K562 (cell line): ENCODE results near the gene ZFPM1. TPM values are rescaled to one million over a fixed set of nuclear protein-coding genes. Genes with fewer than 3 reads are reported as not detected.

Experiments used
- CBFA2T3 ChIP-seq: fragments of 450-650 bp; IDR thresholded peaks from 2 replicates; pipeline ENCODE4 v1.6.1; 2017
- E2F4 ChIP-seq: sonication (generic); formaldehyde crosslinking; IDR thresholded peaks from 2 replicates; pipeline ENCODE4 v1.8.0; 2022; ENCODE audit warnings: mild to moderate bottlenecking, low read depth, missing genetic modification reagents
- ETV1 ChIP-seq: fragments of 450-650 bp; conservative IDR thresholded peaks from 2 replicates; pipeline ENCODE4 v1.6.1; 2016; ENCODE audit warnings: missing genetic modification characterization, control low read depth, low read depth, missing compliant biosample characterization
- SMARCE1 ChIP-seq: fragments of 450-650 bp; IDR thresholded peaks from 2 replicates; pipeline ENCODE4 v1.7.1; 2016; ENCODE audit warnings: mild to moderate bottlenecking
- SOX6 ChIP-seq: fragments of 450-650 bp; IDR thresholded peaks from 2 replicates; pipeline ENCODE4 v1.6.1; 2014; ENCODE audit warnings: mild to moderate bottlenecking
- STAG1 ChIP-seq: sonication (generic); formaldehyde crosslinking; IDR thresholded peaks from 2 replicates; pipeline ENCODE4 v1.5.0; 2020; ENCODE audit warnings: missing genetic modification reagents, borderline replicate concordance
- ZNF318 ChIP-seq, 2 experiments: fragments of 450-650 bp; IDR thresholded peaks; 2 replicates each; pipeline ENCODE4 v1.6.1; 2016; ENCODE audit warnings: mild to moderate bottlenecking in 2 of 2, borderline replicate concordance in 1 of 2, low read depth in 1 of 2, moderate library complexity in 1 of 2
- polyA plus RNA-seq, 8 experiments: library from polyadenylated mRNA; depleted of rRNA in 4 of 8; stranded (reverse) in 5 of 8; unstranded in 3 of 8; fragments of >200 nt; fragmentation: Nextera tagmentation in 2 of 8; fragmentation: Illumina TruSeq in 1 of 8; extraction: Ambion mirVana in 2 of 8; extraction: Trizol in 1 of 8; gene quantifications; 2 replicates each; pipeline versions ENCODE4 v1.2.1 to v1.2.3, GENCODE V29; 2011 to 2014; ENCODE audit warnings: inconsistent platforms in 1 of 8, missing spikeins in 1 of 8
- total RNA-seq, 7 experiments: library from RNA; depleted of rRNA in 6 of 7; stranded (reverse); fragments of >200 nt in 6 of 7; fragmentation: Illumina TruSeq in 2 of 7; extraction: Trizol in 2 of 7; gene quantifications; 2 replicates each; pipeline versions ENCODE4 v1.2.1 to v1.2.3, GENCODE V29; 2011 to 2021; ENCODE audit warnings: low replicate concordance in 1 of 7
- TF ChIP-seq, protein P1 (sequence below): sonication (generic); formaldehyde crosslinking; IDR thresholded peaks from 2 replicates; pipeline ENCODE4 v1.8.0; 2023; ENCODE audit warnings: missing genetic modification reagents, mild to moderate bottlenecking, borderline replicate concordance
- TF ChIP-seq, protein P2 (sequence below): sonication (generic); formaldehyde crosslinking; IDR thresholded peaks from 2 replicates; pipeline ENCODE4 v1.8.0; 2022; ENCODE audit warnings: missing genetic modification reagents, mild to moderate bottlenecking, borderline replicate concordance

Gene ZFPM1
- total and polyA plus RNA-seq, 9 of the 15 experiments (the other 6 are each of a cell fraction or from before 2014, with no cell fraction given), result 0.03 to 35.9 (median 1.4) TPM

GRCh38 chr16:88451586-88452481 lies 1.2 kb upstream of the ZFPM1 start (continued):
- TF ChIP-seq, protein P1, sequence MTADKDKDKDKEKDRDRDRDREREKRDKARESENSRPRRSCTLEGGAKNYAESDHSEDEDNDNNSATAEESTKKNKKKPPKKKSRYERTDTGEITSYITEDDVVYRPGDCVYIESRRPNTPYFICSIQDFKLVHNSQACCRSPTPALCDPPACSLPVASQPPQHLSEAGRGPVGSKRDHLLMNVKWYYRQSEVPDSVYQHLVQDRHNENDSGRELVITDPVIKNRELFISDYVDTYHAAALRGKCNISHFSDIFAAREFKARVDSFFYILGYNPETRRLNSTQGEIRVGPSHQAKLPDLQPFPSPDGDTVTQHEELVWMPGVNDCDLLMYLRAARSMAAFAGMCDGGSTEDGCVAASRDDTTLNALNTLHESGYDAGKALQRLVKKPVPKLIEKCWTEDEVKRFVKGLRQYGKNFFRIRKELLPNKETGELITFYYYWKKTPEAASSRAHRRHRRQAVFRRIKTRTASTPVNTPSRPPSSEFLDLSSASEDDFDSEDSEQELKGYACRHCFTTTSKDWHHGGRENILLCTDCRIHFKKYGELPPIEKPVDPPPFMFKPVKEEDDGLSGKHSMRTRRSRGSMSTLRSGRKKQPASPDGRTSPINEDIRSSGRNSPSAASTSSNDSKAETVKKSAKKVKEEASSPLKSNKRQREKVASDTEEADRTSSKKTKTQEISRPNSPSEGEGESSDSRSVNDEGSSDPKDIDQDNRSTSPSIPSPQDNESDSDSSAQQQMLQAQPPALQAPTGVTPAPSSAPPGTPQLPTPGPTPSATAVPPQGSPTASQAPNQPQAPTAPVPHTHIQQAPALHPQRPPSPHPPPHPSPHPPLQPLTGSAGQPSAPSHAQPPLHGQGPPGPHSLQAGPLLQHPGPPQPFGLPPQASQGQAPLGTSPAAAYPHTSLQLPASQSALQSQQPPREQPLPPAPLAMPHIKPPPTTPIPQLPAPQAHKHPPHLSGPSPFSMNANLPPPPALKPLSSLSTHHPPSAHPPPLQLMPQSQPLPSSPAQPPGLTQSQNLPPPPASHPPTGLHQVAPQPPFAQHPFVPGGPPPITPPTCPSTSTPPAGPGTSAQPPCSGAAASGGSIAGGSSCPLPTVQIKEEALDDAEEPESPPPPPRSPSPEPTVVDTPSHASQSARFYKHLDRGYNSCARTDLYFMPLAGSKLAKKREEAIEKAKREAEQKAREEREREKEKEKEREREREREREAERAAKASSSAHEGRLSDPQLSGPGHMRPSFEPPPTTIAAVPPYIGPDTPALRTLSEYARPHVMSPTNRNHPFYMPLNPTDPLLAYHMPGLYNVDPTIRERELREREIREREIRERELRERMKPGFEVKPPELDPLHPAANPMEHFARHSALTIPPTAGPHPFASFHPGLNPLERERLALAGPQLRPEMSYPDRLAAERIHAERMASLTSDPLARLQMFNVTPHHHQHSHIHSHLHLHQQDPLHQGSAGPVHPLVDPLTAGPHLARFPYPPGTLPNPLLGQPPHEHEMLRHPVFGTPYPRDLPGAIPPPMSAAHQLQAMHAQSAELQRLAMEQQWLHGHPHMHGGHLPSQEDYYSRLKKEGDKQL (CRISPR knock-in tag), result no peak
- TF ChIP-seq SOX6 (no peak), ZNF318 (IDR thresholded peaks at IDR 0.05; ENCODE audit: borderline replicate concordance in 1 of 2, low read depth in 1 of 2) (no peak), E2F4 (CRISPR knock-in tag) (no peak), ETV1 (tag) (no peak), SMARCE1 (0 out of 2 replicates have a peak, but pooled peaks have one; percentile 10), STAG1 (no peak), CBFA2T3 (no peak)
- TF ChIP-seq, protein P2, sequence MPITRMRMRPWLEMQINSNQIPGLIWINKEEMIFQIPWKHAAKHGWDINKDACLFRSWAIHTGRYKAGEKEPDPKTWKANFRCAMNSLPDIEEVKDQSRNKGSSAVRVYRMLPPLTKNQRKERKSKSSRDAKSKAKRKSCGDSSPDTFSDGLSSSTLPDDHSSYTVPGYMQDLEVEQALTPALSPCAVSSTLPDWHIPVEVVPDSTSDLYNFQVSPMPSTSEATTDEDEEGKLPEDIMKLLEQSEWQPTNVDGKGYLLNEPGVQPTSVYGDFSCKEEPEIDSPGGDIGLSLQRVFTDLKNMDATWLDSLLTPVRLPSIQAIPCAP, result no peak
